H1 (cell line): ENCODE data around the gene FAM186B. TPM values are rescaled to one million over a fixed set of nuclear protein-coding genes. Genes with fewer than 3 reads are reported as not detected.

ENCODE experiments used
- ATF2 ChIP-seq: IDR thresholded peaks from 2 replicates; pipeline ENCODE4 v1.6.1; 2012; ENCODE audit warnings: low read length, inconsistent platforms
- CBX5 ChIP-seq: fragments of 300-800, 300-1000 bp; sonication (generic); IDR thresholded peaks from 2 replicates; pipeline ENCODE4 v1.7.1; 2016; ENCODE audit warnings: antibody characterized with exemption, low read length, low read depth
- CHD7 ChIP-seq: fragments of 300-600 bp; sonication (generic); IDR thresholded peaks from 2 replicates; pipeline ENCODE4 v1.7.1; 2012; ENCODE audit warnings: low read length, moderate library complexity, mild to moderate bottlenecking, inconsistent platforms; ENCODE audit not compliant: insufficient replicate concordance
- CREB1 ChIP-seq: IDR thresholded peaks from 2 replicates; pipeline ENCODE4 v1.6.1; 2012; ENCODE audit warnings: inconsistent platforms
- GABPA ChIP-seq: IDR thresholded peaks from 2 replicates; pipeline ENCODE4 v1.6.1; 2011; ENCODE audit warnings: mild to moderate bottlenecking, low read length, moderate library complexity, borderline replicate concordance; ENCODE audit not compliant: insufficient read depth
- NANOG ChIP-seq: IDR thresholded peaks from 2 replicates; pipeline ENCODE4 v1.6.1; 2011; ENCODE audit warnings: low read length, low read depth, mild to moderate bottlenecking, inconsistent platforms; ENCODE audit not compliant: insufficient read depth, poor library complexity, severe bottlenecking
- PHF8 ChIP-seq: fragments of 200-600 bp; sonication (generic); conservative IDR thresholded peaks from 2 replicates; pipeline ENCODE4 v1.7.1; 2012; ENCODE audit warnings: low read depth, mild to moderate bottlenecking, inconsistent platforms, low read length, moderate library complexity
- RAD21 ChIP-seq, 2 experiments: IDR thresholded peaks in 1 of 2; conservative IDR thresholded peaks in 1 of 2; 2 replicates each; pipeline ENCODE4 v1.6.1; 2011; ENCODE audit warnings: low read depth in 2 of 2, low read length in 2 of 2, improper control_type of control experiment in 1 of 2, inconsistent platforms in 1 of 2, mild to moderate bottlenecking in 1 of 2, moderate library complexity in 1 of 2
- polyA plus RNA-seq, 7 experiments: library from polyadenylated mRNA; depleted of rRNA in 3 of 7; stranded (reverse) in 5 of 7; unstranded in 2 of 7; fragments of >200 nt in 5 of 7; fragments of 200-250 nt in 2 of 7; gene quantifications; 1 replicate in 5 of 7; 2 replicates in 1 of 7; 4 replicates in 1 of 7; pipeline versions ENCODE4 v1.2.1 to v1.2.3, GENCODE V29; 2011 to 2013; ENCODE audit warnings: missing spikeins in 2 of 7, mixed read lengths in 2 of 7
- total RNA-seq: library from RNA; stranded (reverse); fragmentation: NEBNext Ultra II Directional; extraction: Animal tissue kit (Norgen Biotek cat#: 25700); gene quantifications from 2 replicates; pipeline ENCODE4 v1.2.1, GENCODE V29; 2021

FAM186B gene
- total and polyA plus RNA-seq, 2 of the 8 experiments (the other 6 are each of a cell fraction or from before 2014, with no cell fraction given), result 0.12 to 0.73 TPM

GRCh38 chr12:49578471-49579112 is 26.8 kb downstream of the FAM186B start (continued):
- TF ChIP-seq CHD7, result no peak
- no peak for TF ChIP-seq PHF8
- no peak for TF ChIP-seq NANOG
- no peak for TF ChIP-seq GABPA
- no peak for TF ChIP-seq RAD21 (IDR thresholded peaks at IDR 0.05 in 1 of 2, conservative IDR thresholded peaks at IDR 0.05 in 1 of 2; ENCODE audit: low read depth in 2 of 2, low read length in 2 of 2)
- no peak for TF ChIP-seq CREB1
- TF ChIP-seq CBX5, result no peak
- no peak for TF ChIP-seq ATF2
